GM08714 (cell line): ENCODE measurements around the gene SPOCK1.

Experiments
- H3K4me3 ChIP-seq: fragments of 200-500 bp; sonication (Bioruptor generic); 2 replicates; pipeline ENCODE4 v1.5.1; 2014; ENCODE audit warnings: mild to moderate bottlenecking, low read length, inconsistent platforms
- ZNF274 ChIP-seq: IDR thresholded peaks from 2 replicates; pipeline ENCODE4 v1.6.1; 2012; ENCODE audit warnings: mild to moderate bottlenecking, low read depth, low read length

The SPOCK1 gene

GRCh38 chr5:137055271-137055872 lies 443.8 kb downstream of the SPOCK1 start:
- no peak for TF ChIP-seq ZNF274
- H3K4me3 ChIP-seq: no peak overlapping the region

DNA sequence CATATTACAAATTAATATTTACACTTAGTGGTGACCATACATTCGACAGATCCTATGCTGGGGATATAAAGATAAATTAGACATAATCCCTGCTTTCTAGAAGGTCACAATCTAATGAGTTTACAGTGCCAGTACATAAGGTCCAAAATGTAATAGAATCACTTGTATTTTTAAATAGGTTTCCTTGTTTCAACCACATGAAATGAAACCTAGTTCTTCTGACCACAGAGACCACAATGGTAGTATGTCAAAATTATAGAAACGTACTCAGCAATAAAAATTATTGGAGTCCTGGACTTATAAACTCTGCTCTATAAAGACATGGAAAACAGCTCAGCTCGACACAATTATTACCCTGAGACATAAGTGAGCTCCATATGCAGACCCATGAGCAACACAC lies 444.3 kb downstream of the SPOCK1 start:
- no peak for TF ChIP-seq ZNF274

DNA sequence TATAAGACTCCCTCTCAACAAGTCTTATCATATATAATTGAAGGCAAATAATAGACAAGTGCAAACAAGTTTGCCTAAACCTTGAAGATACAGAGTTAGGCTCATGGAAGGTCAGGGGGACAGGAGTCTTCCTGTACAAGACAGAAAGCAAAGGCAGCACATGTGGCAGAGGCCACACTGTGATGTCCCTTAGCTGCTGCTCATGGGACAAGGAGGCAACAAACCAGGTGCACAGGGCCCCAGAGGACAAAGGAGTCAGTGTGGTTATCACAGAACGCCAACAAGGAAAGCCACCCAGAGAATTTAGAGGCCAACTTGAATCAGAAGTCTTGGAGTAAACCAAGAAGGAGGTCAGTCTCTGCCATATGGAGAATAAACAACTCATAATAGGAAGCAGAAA lies 444.8 kb downstream of the SPOCK1 start:
- no peak for TF ChIP-seq ZNF274
- no peak overlapping the region for H3K4me3 ChIP-seq

More for the DNA sequence above, 444.3 kb downstream of the SPOCK1 start:
- H3K4me3 ChIP-seq: no peak overlapping the region

GRCh38 chr5:137051161-137051560 lies 448.0 kb downstream of the SPOCK1 start:
- TF ChIP-seq ZNF274: no peak
- H3K4me3 ChIP-seq: no peak overlapping the region

- TF ChIP-seq ZNF274: no peak
- H3K4me3 ChIP-seq: no peak overlapping the region
Observed at GRCh38 chr5:137040641-137041340, 458.3 kb downstream of the SPOCK1 start.

- no peak overlapping the region for H3K4me3 ChIP-seq
- TF ChIP-seq ZNF274: no peak
Observed at GRCh38 chr5:137040024-137040423, 459.1 kb downstream of the SPOCK1 start.

DNA sequence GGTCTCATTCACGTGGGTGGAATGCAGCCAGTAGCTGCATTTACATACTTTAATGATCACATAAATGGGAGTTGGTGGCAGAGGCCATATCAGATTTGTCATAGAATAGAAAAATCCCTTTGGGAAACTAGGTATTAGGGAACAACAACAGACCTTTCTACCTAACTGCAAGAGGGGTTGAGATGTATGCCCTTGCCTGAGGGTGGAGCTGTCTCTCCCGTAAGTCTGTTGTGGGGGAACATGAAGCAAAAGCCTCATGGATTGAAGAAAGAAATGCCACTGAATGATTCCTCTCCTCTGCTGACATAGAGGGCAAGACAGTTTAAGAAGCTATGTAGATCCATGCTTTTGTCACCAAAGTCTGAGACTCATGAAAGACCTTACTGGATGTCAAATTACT lies 461.3 kb downstream of the SPOCK1 start:
- no peak for TF ChIP-seq ZNF274
- no peak overlapping the region for H3K4me3 ChIP-seq

DNA sequence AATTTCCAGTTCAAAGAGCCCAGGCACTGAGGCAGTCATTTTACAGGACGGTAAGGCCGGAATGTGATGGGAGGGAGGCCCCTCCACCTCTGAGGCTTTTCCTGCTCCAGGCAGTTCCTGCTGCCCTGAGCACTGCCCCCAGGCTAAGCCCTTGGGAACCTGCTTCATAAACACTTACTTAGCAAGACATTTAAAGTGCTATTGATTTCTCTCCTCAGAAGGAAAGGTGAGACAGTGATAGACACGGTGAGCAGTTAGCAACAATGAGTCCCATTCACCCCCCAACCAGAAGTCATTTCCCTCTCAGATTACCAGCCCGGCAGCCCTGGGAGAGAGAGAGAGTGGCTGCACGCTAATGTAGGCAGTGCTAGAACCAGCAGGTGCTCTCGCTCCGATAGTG lies 462.5 kb downstream of the SPOCK1 start:
- no peak overlapping the region for H3K4me3 ChIP-seq
- no peak for TF ChIP-seq ZNF274

GRCh38 chr5:137035480-137035878 lies 463.6 kb downstream of the SPOCK1 start:
- TF ChIP-seq ZNF274: no peak
- H3K4me3 ChIP-seq: no peak overlapping the region

GRCh38 chr5:137034764-137035479 lies 464.2 kb downstream of the SPOCK1 start:
- no peak for TF ChIP-seq ZNF274
- H3K4me3 ChIP-seq: no peak overlapping the region

DNA sequence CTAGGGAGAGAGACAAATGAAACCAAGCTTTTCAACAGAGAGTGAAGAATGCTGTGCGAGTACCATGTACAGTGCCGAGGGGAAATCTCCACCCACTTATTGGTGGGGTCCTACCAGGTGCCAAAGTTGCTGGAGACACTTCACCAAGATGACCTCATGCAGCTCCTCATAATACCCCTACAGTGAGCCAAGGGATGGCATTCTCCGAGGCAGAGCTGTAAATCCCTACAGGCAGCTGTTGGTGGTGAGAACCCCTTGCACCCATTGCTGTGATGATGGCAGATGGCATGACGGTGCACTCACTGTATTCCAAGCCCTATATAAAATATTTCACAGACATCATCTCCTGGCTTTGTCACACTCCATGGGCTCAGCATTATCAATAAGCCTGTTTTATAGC lies 464.9 kb downstream of the SPOCK1 start:
- no peak for TF ChIP-seq ZNF274
- H3K4me3 ChIP-seq: no peak overlapping the region

GRCh38 chr5:137032929-137033328 lies 466.2 kb downstream of the SPOCK1 start:
- no peak overlapping the region for H3K4me3 ChIP-seq
- TF ChIP-seq ZNF274: no peak

GRCh38 chr5:137027758-137028157 lies 471.4 kb downstream of the SPOCK1 start:
- TF ChIP-seq ZNF274: no peak
- H3K4me3 ChIP-seq: no peak overlapping the region

- no peak for TF ChIP-seq ZNF274
- no peak overlapping the region for H3K4me3 ChIP-seq
Observed at GRCh38 chr5:137026296-137026695, 472.8 kb downstream of the SPOCK1 start.

DNA sequence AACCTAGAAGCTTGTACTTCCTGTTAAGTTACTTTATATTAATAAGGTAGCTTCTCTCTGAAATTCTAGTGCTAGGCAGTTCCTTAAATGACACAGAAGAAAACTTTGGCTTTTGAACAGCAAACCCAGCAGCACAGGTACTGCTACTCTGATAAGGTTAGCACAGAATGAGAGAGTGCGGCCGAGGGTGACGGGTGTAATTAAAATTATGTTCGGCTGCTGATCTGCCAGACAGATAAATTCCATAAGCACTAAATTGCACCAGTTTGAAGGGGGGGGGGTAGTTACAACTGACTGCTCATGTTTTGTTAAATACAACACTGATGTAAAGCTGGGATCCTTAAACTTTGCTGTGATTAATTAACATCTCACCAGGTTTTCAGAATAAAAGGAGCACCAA lies 475.1 kb downstream of the SPOCK1 start:
- no peak for TF ChIP-seq ZNF274
- no peak overlapping the region for H3K4me3 ChIP-seq
